Neural cell (in vitro differentiated cells): ENCODE data around the gene RIC1. TPM values are rescaled to one million over a fixed set of nuclear protein-coding genes. Genes with fewer than 3 reads are reported as not detected.
"Not testable (repeated sequence)": the region's sequence is repeated elsewhere in the genome, so short reads cannot be mapped to it uniquely, and the experiment has no call there.

Experiments
- H2AFZ ChIP-seq: fragments of 200-600, 300-800 bp; sonication (generic), shearing (Covaris generic); 2 replicates; pipeline ENCODE4 v1.6.0; 2014; ENCODE audit warnings: low read depth, mild to moderate bottlenecking, antibody characterized with exemption, low read length, moderate library complexity
- H3F3A ChIP-seq: fragments of 200-600 bp; shearing (Covaris generic); 2 replicates; pipeline ENCODE4 v1.6.1; 2016; ENCODE audit warnings: mild to moderate bottlenecking, moderate library complexity, mixed read lengths, antibody characterized with exemption, low read length; ENCODE audit not compliant: insufficient read depth, poor library complexity, severe bottlenecking
- H3K27ac ChIP-seq: fragments of 200-600, 300-800 bp; sonication (generic), shearing (Covaris generic); 2 replicates; pipeline ENCODE4 v1.5.1; 2014; ENCODE audit warnings: mild to moderate bottlenecking, low read length, moderate library complexity
- H3K27me3 ChIP-seq: fragments of 300-800, 200-600 bp; sonication (generic), shearing (Covaris generic); 2 replicates; pipeline ENCODE4 v1.6.0; 2014; ENCODE audit warnings: mild to moderate bottlenecking, low read depth, low read length, moderate library complexity; ENCODE audit not compliant: insufficient read depth
- H3K36me3 ChIP-seq: fragments of 300-800, 200-600 bp; sonication (generic), shearing (Covaris generic); 2 replicates; pipeline ENCODE4 v1.5.1; 2014; ENCODE audit warnings: mild to moderate bottlenecking, antibody characterized with exemption, low read length, moderate library complexity; ENCODE audit not compliant: insufficient read depth
- H3K4me2 ChIP-seq: fragments of 300-800, 200-600 bp; sonication (generic), shearing (Covaris generic); 2 replicates; pipeline ENCODE4 v1.6.0; 2014; ENCODE audit warnings: mild to moderate bottlenecking, low read length
- H3K4me3 ChIP-seq: fragments of 300-800, 200-600 bp; sonication (generic), shearing (Covaris generic); 2 replicates; pipeline ENCODE4 v1.5.1; 2014; ENCODE audit warnings: mild to moderate bottlenecking, low read length, moderate library complexity
- H3K79me2 ChIP-seq: fragments of 200-600 bp; shearing (Covaris generic); replicated peaks from 2 replicates; pipeline ENCODE4 v1.6.0; 2014; ENCODE audit warnings: mild to moderate bottlenecking, low read length, moderate library complexity; ENCODE audit not compliant: insufficient read depth
- H3K9ac ChIP-seq: fragments of 300-800, 200-600 bp; sonication (generic), shearing (Covaris generic); 2 replicates; pipeline ENCODE4 v1.6.1; 2016; ENCODE audit warnings: mild to moderate bottlenecking, low read length, mixed read lengths
- H3K9me2 ChIP-seq: fragments of 200-600 bp; shearing (Covaris generic); 2 replicates; pipeline ENCODE4 v1.6.1; 2016; ENCODE audit warnings: mild to moderate bottlenecking, low read length, mixed read lengths; ENCODE audit not compliant: insufficient read depth
- H3K9me3 ChIP-seq: fragments of 200-600, 300-800 bp; sonication (generic), shearing (Covaris generic); 2 replicates; pipeline ENCODE4 v1.6.1; 2016; ENCODE audit warnings: mild to moderate bottlenecking, mixed run types, low read length, moderate library complexity, mixed read lengths
- H4K20me1 ChIP-seq: fragments of 200-600 bp; shearing (Covaris generic); 2 replicates; pipeline ENCODE4 v1.6.1; 2016; ENCODE audit warnings: mild to moderate bottlenecking, mixed run types; ENCODE audit not compliant: insufficient read depth
- EP300 ChIP-seq: fragments of 450-650 bp; conservative IDR thresholded peaks from 2 replicates; pipeline ENCODE4 v1.6.1; 2014; ENCODE audit warnings: antibody characterized with exemption, mild to moderate bottlenecking, moderate library complexity; ENCODE audit not compliant: poor library complexity, severe bottlenecking
- EZH2 ChIP-seq: fragments of 200-600, 300-800 bp; shearing (Covaris generic), sonication (generic); IDR thresholded peaks from 2 replicates; pipeline ENCODE4 v1.6.1; 2014; ENCODE audit warnings: antibody characterized with exemption, low read length, borderline replicate concordance, mild to moderate bottlenecking; ENCODE audit not compliant: insufficient read depth, poor library complexity, severe bottlenecking
- MXI1 ChIP-seq: fragments of 450-650 bp; conservative IDR thresholded peaks from 2 replicates; pipeline ENCODE4 v1.6.1; 2014; ENCODE audit warnings: antibody characterized with exemption, mild to moderate bottlenecking; ENCODE audit not compliant: poor library complexity, severe bottlenecking
- POLR2AphosphoS5 ChIP-seq: IDR thresholded peaks from 2 replicates; pipeline ENCODE4 v1.6.1; 2012
- RAD21 ChIP-seq: fragments of 450-650 bp; conservative IDR thresholded peaks from 2 replicates; pipeline ENCODE4 v1.6.1; 2014; ENCODE audit warnings: antibody characterized with exemption, mild to moderate bottlenecking, moderate library complexity
- SMC3 ChIP-seq: fragments of 450-650 bp; conservative IDR thresholded peaks from 2 replicates; pipeline ENCODE4 v1.6.1; 2014; ENCODE audit warnings: antibody characterized with exemption, mild to moderate bottlenecking, moderate library complexity; ENCODE audit not compliant: poor library complexity
- TAF1 ChIP-seq: IDR thresholded peaks from 2 replicates; pipeline ENCODE4 v1.6.1; 2012; ENCODE audit warnings: low read depth
- polyA plus RNA-seq: library from polyadenylated mRNA; depleted of rRNA; stranded (reverse); fragments of >200 nt; gene quantifications from 2 replicates; pipeline ENCODE4 v1.2.3, GENCODE V29; 2014
- TF ChIP-seq, protein P1 (sequence below): fragments of 450-650 bp; IDR thresholded peaks from 2 replicates; pipeline ENCODE4 v1.5.1; 2014; ENCODE audit warnings: antibody characterized with exemption, mild to moderate bottlenecking, moderate library complexity; ENCODE audit not compliant: poor library complexity, severe bottlenecking
- TF ChIP-seq, protein P2 (sequence below): IDR thresholded peaks from 2 replicates; pipeline ENCODE4 v1.6.1; 2012; ENCODE audit warnings: borderline replicate concordance

RIC1 gene
- polyA plus RNA-seq, 1 donor from 2014 or later = 9.9 TPM

DNA sequence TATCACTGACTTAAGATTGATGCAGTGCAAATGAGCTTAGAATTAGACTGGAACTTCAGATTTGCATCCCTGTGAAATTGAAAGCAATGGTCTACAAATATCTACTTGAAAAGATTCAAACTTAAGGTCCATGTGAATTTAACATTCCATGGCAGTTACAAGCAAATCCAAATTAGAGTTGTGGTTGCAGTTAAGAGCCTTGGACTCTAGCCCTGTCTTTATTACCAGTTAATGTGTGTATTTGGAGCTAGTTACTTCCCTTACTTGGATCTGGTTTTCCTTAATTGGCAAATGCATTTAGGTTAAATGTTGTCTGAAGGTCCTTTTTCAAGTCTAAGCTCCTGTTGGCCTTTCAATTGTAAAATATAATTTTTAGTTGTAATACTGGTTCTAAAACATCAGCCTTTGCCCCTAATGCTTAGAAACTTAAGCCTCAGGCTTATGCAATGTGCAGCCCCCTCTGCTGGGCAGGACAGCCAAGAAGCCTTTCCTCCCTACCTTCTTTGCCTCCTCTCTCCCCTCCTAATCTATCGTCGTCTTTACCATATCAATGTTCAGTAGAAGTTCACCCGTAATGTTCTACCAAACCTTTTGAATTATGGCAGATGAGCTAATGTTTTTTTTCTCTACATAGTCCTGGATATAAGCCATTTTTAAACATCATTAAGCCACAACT is 144.6 kb downstream of the RIC1 start:
- H2AFZ ChIP-seq = no peak overlapping the region
- H3K4me2 ChIP-seq = no peak overlapping the region
- no peaks in the 10 kb centered on the region for H3K9me2 ChIP-seq
- no peak overlapping the region for H3K4me3 ChIP-seq
- H3F3A ChIP-seq = no peaks in the 10 kb centered on the region
- H3K27me3 ChIP-seq = no peaks in the 10 kb centered on the region
- H3K27ac ChIP-seq = no peak overlapping the region
- H3K79me2 ChIP-seq = no peaks in the 10 kb centered on the region
- no peaks in the 10 kb centered on the region for H4K20me1 ChIP-seq
- no peak overlapping the region for H3K9ac ChIP-seq
- no peaks in the 10 kb centered on the region for H3K9me3 ChIP-seq
- H3K36me3 ChIP-seq = peaks cover 16% of the 10 kb centered on the region
- TF ChIP-seq EP300 = no peak
- TF ChIP-seq, protein P1, sequence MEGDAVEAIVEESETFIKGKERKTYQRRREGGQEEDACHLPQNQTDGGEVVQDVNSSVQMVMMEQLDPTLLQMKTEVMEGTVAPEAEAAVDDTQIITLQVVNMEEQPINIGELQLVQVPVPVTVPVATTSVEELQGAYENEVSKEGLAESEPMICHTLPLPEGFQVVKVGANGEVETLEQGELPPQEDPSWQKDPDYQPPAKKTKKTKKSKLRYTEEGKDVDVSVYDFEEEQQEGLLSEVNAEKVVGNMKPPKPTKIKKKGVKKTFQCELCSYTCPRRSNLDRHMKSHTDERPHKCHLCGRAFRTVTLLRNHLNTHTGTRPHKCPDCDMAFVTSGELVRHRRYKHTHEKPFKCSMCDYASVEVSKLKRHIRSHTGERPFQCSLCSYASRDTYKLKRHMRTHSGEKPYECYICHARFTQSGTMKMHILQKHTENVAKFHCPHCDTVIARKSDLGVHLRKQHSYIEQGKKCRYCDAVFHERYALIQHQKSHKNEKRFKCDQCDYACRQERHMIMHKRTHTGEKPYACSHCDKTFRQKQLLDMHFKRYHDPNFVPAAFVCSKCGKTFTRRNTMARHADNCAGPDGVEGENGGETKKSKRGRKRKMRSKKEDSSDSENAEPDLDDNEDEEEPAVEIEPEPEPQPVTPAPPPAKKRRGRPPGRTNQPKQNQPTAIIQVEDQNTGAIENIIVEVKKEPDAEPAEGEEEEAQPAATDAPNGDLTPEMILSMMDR = no peak
- TF ChIP-seq, protein P2, sequence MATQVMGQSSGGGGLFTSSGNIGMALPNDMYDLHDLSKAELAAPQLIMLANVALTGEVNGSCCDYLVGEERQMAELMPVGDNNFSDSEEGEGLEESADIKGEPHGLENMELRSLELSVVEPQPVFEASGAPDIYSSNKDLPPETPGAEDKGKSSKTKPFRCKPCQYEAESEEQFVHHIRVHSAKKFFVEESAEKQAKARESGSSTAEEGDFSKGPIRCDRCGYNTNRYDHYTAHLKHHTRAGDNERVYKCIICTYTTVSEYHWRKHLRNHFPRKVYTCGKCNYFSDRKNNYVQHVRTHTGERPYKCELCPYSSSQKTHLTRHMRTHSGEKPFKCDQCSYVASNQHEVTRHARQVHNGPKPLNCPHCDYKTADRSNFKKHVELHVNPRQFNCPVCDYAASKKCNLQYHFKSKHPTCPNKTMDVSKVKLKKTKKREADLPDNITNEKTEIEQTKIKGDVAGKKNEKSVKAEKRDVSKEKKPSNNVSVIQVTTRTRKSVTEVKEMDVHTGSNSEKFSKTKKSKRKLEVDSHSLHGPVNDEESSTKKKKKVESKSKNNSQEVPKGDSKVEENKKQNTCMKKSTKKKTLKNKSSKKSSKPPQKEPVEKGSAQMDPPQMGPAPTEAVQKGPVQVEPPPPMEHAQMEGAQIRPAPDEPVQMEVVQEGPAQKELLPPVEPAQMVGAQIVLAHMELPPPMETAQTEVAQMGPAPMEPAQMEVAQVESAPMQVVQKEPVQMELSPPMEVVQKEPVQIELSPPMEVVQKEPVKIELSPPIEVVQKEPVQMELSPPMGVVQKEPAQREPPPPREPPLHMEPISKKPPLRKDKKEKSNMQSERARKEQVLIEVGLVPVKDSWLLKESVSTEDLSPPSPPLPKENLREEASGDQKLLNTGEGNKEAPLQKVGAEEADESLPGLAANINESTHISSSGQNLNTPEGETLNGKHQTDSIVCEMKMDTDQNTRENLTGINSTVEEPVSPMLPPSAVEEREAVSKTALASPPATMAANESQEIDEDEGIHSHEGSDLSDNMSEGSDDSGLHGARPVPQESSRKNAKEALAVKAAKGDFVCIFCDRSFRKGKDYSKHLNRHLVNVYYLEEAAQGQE = no peak

DNA sequence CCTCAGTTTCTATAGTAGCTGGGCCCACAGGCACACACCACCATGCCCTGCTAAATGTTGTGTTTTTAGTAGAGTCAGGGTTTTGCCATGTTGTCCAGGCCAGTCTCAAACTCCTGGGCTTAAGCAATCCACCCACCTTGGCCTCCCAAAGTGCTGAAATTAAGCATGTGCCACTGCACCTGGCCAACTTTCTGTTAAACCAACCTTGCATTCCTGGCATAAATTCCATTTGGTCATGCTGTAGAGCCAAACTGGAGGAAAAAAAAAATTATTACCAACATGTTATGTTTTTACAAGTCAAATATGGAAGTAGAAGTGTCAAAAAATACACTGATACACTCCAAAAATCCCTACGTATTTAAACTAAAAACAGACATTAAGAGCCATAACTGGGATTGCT is 149.9 kb downstream of the RIC1 start:
- Histone ChIP-seq H2AFZ (no peak overlapping the region), H3K9me2 (no peaks in the 10 kb centered on the region), H4K20me1 (no peaks in the 10 kb centered on the region), H3K4me3 (no peak overlapping the region), H3K9me3 (no peaks in the 10 kb centered on the region), H3K4me2 (no peak overlapping the region), H3K27me3 (no peaks in the 10 kb centered on the region), H3K27ac (no peak overlapping the region), H3K9ac (no peak overlapping the region), H3K79me2 (no peaks in the 10 kb centered on the region), H3F3A (no peaks in the 10 kb centered on the region), H3K36me3 (peaks cover 12% of the 10 kb centered on the region)
- TF ChIP-seq, protein P2 = no peak
- TF ChIP-seq EZH2 (no peak), TAF1 (no peak), RAD21 (no peak), EP300 (no peak), POLR2AphosphoS5 (no peak), SMC3 (no peak), MXI1 (no peak)
- TF ChIP-seq, protein P1 = no peak

DNA sequence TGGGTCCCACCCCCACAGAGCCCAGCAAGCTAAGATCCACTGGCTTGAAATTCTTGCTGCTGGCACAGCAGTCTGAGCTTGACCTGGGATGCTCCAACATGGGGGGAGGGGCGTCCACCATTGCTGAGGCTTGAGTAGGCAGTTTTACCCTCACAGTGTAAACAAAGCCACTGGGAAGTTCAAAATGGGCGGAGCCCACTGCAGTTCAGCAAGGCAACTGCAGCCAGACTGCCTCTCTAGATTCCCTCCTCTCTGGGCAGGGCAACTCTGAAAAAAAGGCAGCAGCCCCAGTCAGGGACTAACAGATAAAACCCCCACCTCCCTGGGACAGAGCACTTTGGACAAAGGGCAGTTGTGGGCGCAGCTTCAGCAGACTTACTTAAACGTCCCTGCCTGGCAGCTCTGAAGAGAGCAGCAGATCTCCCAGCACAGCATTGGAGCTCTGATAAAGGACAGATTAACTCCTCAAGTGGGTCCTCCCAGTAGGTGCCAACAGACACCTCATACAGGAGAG is 150.9 kb downstream of the RIC1 start:
- not testable (repeated sequence) for H4K20me1 ChIP-seq, H3K9me3 ChIP-seq, H3K27me3 ChIP-seq, H3K4me2 ChIP-seq, H2AFZ ChIP-seq, H3K36me3 ChIP-seq, H3K9me2 ChIP-seq, H3K79me2 ChIP-seq, H3K4me3 ChIP-seq, H3K27ac ChIP-seq, H3F3A ChIP-seq, H3K9ac ChIP-seq
